H1 (cell line): ENCODE measurements around the gene HIPK3.

ENCODE experiments used
- ATF3 ChIP-seq: IDR thresholded peaks from 2 replicates; pipeline ENCODE4 v1.6.1; 2011; ENCODE audit warnings: low read depth, mild to moderate bottlenecking, low read length; ENCODE audit not compliant: insufficient read depth
- CREB1 ChIP-seq: IDR thresholded peaks from 2 replicates; pipeline ENCODE4 v1.6.1; 2012; ENCODE audit warnings: inconsistent platforms
- EGR1 ChIP-seq: IDR thresholded peaks from 2 replicates; pipeline ENCODE4 v1.6.1; 2011; ENCODE audit warnings: low read depth, low read length, borderline replicate concordance
- EP300 ChIP-seq, 2 experiments: IDR thresholded peaks; 1 replicate in 1 of 2; 2 replicates in 1 of 2; pipeline ENCODE4 v1.6.1; 2011 to 2012; ENCODE audit warnings: low read depth in 2 of 2, low read length in 2 of 2, mild to moderate bottlenecking in 2 of 2, borderline replicate concordance in 1 of 2, inconsistent platforms in 1 of 2, moderate library complexity in 1 of 2
- HDAC6 ChIP-seq: IDR thresholded peaks from one replicate; pipeline ENCODE4 v1.7.1; 2012; ENCODE audit warnings: low read depth, mild to moderate bottlenecking, inconsistent platforms, low read length, moderate library complexity
- NRF1 ChIP-seq: IDR thresholded peaks from 2 replicates; pipeline ENCODE4 v1.6.1; 2011; ENCODE audit warnings: mild to moderate bottlenecking, low read depth, low read length, improper control_type of control experiment
- POLR2A ChIP-seq, 2 experiments: IDR thresholded peaks; 1 replicate in 1 of 2; 2 replicates in 1 of 2; pipeline ENCODE4 v1.6.1; 2011; ENCODE audit warnings: low read depth in 2 of 2, low read length in 2 of 2, mild to moderate bottlenecking in 2 of 2; ENCODE audit errors: control extremely low read depth in 1 of 2
- POLR2AphosphoS5 ChIP-seq: IDR thresholded peaks from 2 replicates; pipeline ENCODE4 v1.6.1; 2011; ENCODE audit warnings: low read depth, low read length
- RNF2 ChIP-seq: fragments of 200-900, 300-1000 bp; sonication (generic); IDR thresholded peaks from 2 replicates; pipeline ENCODE4 v1.7.1; 2016; ENCODE audit warnings: borderline replicate concordance, low read depth, mild to moderate bottlenecking, antibody characterized with exemption, low read length; ENCODE audit not compliant: poor library complexity, severe bottlenecking; ENCODE audit errors: missing control alignments
- TAF7 ChIP-seq: optimal IDR thresholded peaks from 2 replicates; pipeline ENCODE3; 2011; ENCODE audit warnings: low read depth, mild to moderate bottlenecking, inconsistent platforms, low read length, moderate library complexity, borderline replicate concordance
- TCF12 ChIP-seq: IDR thresholded peaks from 2 replicates; pipeline ENCODE4 v1.6.1; 2011; ENCODE audit warnings: low read depth, mild to moderate bottlenecking, low read length
- USF2 ChIP-seq: IDR thresholded peaks from 2 replicates; pipeline ENCODE4 v1.6.1; 2011; ENCODE audit warnings: low read length, improper control_type of control experiment
- YY1 ChIP-seq: IDR thresholded peaks from 2 replicates; pipeline ENCODE4 v1.6.1; 2011; ENCODE audit warnings: low read depth, mild to moderate bottlenecking, low read length
- TF ChIP-seq, protein P1 (sequence below), 3 experiments: IDR thresholded peaks; 1 replicate in 2 of 3; 2 replicates in 1 of 3; pipeline versions ENCODE4 v1.5.1 to v1.6.1; 2011; ENCODE audit warnings: low read length in 3 of 3, mild to moderate bottlenecking in 3 of 3, inconsistent platforms in 2 of 3, low read depth in 1 of 3, moderate library complexity in 1 of 3; ENCODE audit not compliant: insufficient read depth in 1 of 3; ENCODE audit errors: control extremely low read depth in 1 of 3

DNA sequence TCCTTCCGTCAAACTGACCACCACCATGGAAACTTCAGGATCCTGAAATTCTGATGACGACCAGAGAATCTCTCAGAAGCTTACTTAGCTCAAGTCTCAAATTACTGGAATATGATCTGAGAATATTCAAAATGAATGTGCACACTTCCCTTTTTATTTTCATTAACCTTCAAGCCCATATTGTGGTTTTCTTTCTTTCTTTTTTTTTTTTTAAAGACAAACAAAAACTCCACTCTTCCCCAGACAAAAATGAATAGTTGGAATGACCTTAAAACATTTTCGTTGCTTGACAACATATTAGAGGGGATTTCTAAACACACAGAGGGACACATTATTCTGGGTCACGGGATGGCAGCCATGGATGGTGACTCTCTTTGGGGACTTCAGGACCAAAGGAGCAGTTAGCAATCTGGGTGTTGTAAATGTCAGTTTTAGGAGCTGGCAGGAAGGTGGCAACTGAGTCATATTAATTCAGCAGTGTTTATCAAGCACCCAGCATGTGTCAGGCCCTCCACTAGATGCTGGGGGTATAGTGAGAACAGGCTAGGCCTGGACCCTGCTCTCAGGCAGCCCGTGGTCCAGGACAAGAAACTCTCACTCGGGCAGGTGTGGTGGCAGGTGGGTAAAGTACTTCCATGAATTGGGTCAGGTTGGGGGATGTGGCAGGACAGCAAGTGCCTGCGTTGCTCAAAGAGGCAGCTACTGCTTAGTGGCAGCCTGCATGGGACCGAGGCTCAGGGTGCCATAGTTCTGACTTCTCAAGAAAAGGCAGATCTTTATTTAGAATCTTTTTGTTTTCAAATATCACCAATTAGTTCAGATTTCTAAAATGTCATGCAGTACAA is 126.1 kb downstream of the HIPK3 start:
- TF ChIP-seq EGR1 (no peak), ATF3 (no peak), RNF2 (no peak), YY1 (no peak), CREB1 (no peak), POLR2A (IDR thresholded peaks at IDR 0.05; ENCODE audit: control extremely low read depth in 1 of 2, low read depth in 2 of 2, low read length in 2 of 2) (no peak), USF2 (no peak), TCF12 (no peak), HDAC6 (no peak), NRF1 (no peak), EP300 (IDR thresholded peaks at IDR 0.05; ENCODE audit: borderline replicate concordance in 1 of 2, low read depth in 2 of 2, low read length in 2 of 2) (no peak), POLR2AphosphoS5 (no peak), TAF7 (no peak)
- TF ChIP-seq, protein P1, sequence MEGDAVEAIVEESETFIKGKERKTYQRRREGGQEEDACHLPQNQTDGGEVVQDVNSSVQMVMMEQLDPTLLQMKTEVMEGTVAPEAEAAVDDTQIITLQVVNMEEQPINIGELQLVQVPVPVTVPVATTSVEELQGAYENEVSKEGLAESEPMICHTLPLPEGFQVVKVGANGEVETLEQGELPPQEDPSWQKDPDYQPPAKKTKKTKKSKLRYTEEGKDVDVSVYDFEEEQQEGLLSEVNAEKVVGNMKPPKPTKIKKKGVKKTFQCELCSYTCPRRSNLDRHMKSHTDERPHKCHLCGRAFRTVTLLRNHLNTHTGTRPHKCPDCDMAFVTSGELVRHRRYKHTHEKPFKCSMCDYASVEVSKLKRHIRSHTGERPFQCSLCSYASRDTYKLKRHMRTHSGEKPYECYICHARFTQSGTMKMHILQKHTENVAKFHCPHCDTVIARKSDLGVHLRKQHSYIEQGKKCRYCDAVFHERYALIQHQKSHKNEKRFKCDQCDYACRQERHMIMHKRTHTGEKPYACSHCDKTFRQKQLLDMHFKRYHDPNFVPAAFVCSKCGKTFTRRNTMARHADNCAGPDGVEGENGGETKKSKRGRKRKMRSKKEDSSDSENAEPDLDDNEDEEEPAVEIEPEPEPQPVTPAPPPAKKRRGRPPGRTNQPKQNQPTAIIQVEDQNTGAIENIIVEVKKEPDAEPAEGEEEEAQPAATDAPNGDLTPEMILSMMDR (IDR thresholded peaks at IDR 0.05; ENCODE audit: control extremely low read depth in 1 of 3, insufficient read depth in 1 of 3, low read depth in 1 of 3, low read length in 3 of 3) = no peak
